Activated CD8-positive, alpha-beta T cell treated with anti-CD3 and anti-CD28 coated beads, Interleukin-2, amount 10 ng/mL, durations not matched to agents 7 days and 5 days (primary cell): ENCODE measurements around the gene OR51B5. TPM values are rescaled to one million over a fixed set of nuclear protein-coding genes. Genes with fewer than 3 reads are reported as not detected.

Experiments used
- total RNA-seq, 2 experiments: library from RNA; stranded (reverse); gene quantifications; one replicate each; pipeline ENCODE4 v1.2.3, GENCODE V29; 2021

OR51B5 gene
- total RNA-seq, 2 experiments from 2014 or later, result not detected

Other genes starting within 250 kb of the OR51B5 start
- not detected for gene OR52A5, start 205.2 kb downstream of the OR51B5 start, total RNA-seq
- gene OR52A1, start 188.8 kb downstream of the OR51B5 start, total RNA-seq, result not detected
- gene OR51V1, start 142.8 kb downstream of the OR51B5 start, total RNA-seq, result not detected
- not detected for gene HBB, start 116.5 kb downstream of the OR51B5 start, total RNA-seq
- not detected for gene HBD, start 109.0 kb downstream of the OR51B5 start, total RNA-seq
- not detected for gene HBG1, start 93.7 kb downstream of the OR51B5 start, total RNA-seq
- gene HBG2, start 88.7 kb downstream of the OR51B5 start, total RNA-seq, result not detected
- not detected for gene HBE1, start 73.6 kb downstream of the OR51B5 start, total RNA-seq
- not detected for gene OR51B4, start 41.6 kb downstream of the OR51B5 start, total RNA-seq
- not detected for gene OR51B2, start 19.2 kb downstream of the OR51B5 start, total RNA-seq
- gene OR51B6, start 8.0 kb upstream of the OR51B5 start, total RNA-seq, result not detected
- gene OR51M1, start 40.3 kb upstream of the OR51B5 start, total RNA-seq, result not detected
- not detected for gene OR51Q1, start 78.6 kb upstream of the OR51B5 start, total RNA-seq
- not detected for gene OR51I1, start 98.0 kb upstream of the OR51B5 start, total RNA-seq
- not detected for gene OR51I2, start 105.8 kb upstream of the OR51B5 start, total RNA-seq
- not detected for gene OR52D1, start 145.2 kb upstream of the OR51B5 start, total RNA-seq
- not detected for gene UBQLN3, start 166.4 kb upstream of the OR51B5 start, total RNA-seq
- gene UBQLNL, start 173.2 kb upstream of the OR51B5 start, total RNA-seq, result under 1 TPM in 1 of 2 experiments, not detected in 1; 0.23 TPM
- not detected for gene OR52H1, start 205.0 kb upstream of the OR51B5 start, total RNA-seq
- gene OR52B6, start 237.4 kb upstream of the OR51B5 start, total RNA-seq, result not detected